Endothelial cell of umbilical vein (primary cell): ENCODE measurements around the gene MPZL3.

ENCODE experiments used
- CTCF ChIP-seq, 2 donors: IDR thresholded peaks; 1 replicate in 1 of 2; 2 replicates in 1 of 2; pipeline ENCODE4 v1.5.1; 2011; ENCODE audit warnings: low read length in 2 of 2, mild to moderate bottlenecking in 2 of 2, moderate library complexity in 2 of 2, control low read depth in 1 of 2, inconsistent platforms in 1 of 2, low read depth in 1 of 2; ENCODE audit not compliant: insufficient read depth in 1 of 2; ENCODE audit errors: extremely low read depth in 1 of 2
- EZH2 ChIP-seq: IDR thresholded peaks from 2 replicates; pipeline ENCODE4 v1.6.1; 2012; ENCODE audit warnings: borderline replicate concordance, low read depth, mild to moderate bottlenecking, moderate library complexity, low read length, inconsistent platforms; ENCODE audit not compliant: severe bottlenecking
- MYC ChIP-seq: IDR thresholded peaks from one replicate; pipeline ENCODE4 v1.6.1; 2011; ENCODE audit warnings: mild to moderate bottlenecking, low read depth, low read length
- POLR2A ChIP-seq: IDR thresholded peaks from 2 replicates; pipeline ENCODE4 v1.6.1; 2012; ENCODE audit warnings: low read depth, mild to moderate bottlenecking, control low read depth, low read length
- POLR2AphosphoS5 ChIP-seq: IDR thresholded peaks from 2 replicates; pipeline ENCODE4 v1.6.1; 2012; ENCODE audit warnings: low read depth, mild to moderate bottlenecking, control low read depth, low read length, moderate library complexity; ENCODE audit not compliant: insufficient read depth

- TF ChIP-seq POLR2A, result no peak
- TF ChIP-seq CTCF (IDR thresholded peaks at IDR 0.05; ENCODE audit: extremely low read depth in 1 of 2, insufficient read depth in 1 of 2, low read depth in 1 of 2, low read length in 2 of 2), result no peak
- TF ChIP-seq MYC, result no peak
- no peak for TF ChIP-seq POLR2AphosphoS5
- TF ChIP-seq EZH2, result no peak
These were observed 18.3 kb downstream of the MPZL3 start for GRCh38 chr11:118233850-118234249.
